Measurements from ENCODE around the gene KCNAB1. TPM values are rescaled to one million over a fixed set of nuclear protein-coding genes. Genes with fewer than 3 reads are reported as not detected.
A peak's percentile ranks its signal among the peaks of the same experiment; 100 is the strongest.

The KCNAB1 gene
- total RNA-seq, 1 experiment from 2014 or later: not detected

DNA sequence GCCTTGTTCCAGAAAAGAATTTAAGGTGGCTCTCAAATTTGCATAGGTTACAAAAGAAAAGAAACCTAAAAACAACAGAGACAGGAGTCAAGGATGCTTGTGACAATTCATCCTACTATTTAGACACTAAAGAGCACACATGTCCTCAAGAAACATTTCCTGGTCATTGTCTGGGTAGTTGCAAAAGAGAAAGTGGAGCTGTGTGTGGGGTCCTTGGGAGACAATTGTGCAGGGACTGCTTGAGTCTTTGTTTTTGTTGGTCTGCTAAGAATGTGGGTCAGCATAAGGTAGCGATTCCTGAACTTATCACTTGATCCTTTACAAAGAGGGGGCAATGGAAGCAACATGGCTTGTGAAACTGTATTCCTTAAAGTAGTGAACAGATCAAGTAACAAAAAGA is 185.3 kb downstream of the KCNAB1 start:
- TF ChIP-seq, protein P1, sequence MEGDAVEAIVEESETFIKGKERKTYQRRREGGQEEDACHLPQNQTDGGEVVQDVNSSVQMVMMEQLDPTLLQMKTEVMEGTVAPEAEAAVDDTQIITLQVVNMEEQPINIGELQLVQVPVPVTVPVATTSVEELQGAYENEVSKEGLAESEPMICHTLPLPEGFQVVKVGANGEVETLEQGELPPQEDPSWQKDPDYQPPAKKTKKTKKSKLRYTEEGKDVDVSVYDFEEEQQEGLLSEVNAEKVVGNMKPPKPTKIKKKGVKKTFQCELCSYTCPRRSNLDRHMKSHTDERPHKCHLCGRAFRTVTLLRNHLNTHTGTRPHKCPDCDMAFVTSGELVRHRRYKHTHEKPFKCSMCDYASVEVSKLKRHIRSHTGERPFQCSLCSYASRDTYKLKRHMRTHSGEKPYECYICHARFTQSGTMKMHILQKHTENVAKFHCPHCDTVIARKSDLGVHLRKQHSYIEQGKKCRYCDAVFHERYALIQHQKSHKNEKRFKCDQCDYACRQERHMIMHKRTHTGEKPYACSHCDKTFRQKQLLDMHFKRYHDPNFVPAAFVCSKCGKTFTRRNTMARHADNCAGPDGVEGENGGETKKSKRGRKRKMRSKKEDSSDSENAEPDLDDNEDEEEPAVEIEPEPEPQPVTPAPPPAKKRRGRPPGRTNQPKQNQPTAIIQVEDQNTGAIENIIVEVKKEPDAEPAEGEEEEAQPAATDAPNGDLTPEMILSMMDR (IDR thresholded peaks at IDR 0.05 in 2 of 3, conservative IDR thresholded peaks at IDR 0.05 in 1 of 3; ENCODE audit: borderline replicate concordance in 1 of 3, insufficient read depth in 1 of 3, low read depth in 2 of 3, low read length in 2 of 3): no peak
- TF ChIP-seq SIN3A (IDR thresholded peaks at IDR 0.05; ENCODE audit: low read depth) (no peak), CBX3 (IDR thresholded peaks at IDR 0.05; ENCODE audit: low read depth) (no peak), SRF (IDR thresholded peaks at IDR 0.05; ENCODE audit: low read depth) (no peak)
- Histone ChIP-seq H3K4me2 (ENCODE audit: low read length) (no peak overlapping the region), H3K4me1 (ENCODE audit: control insufficient read depth in 1 of 2, insufficient read depth in 2 of 2, low read length in 2 of 2) (peaks cover 0 to 7% of the 10 kb centered on the region in 2 experiments; a peak in 1 of 4 replicates), H3K9ac (ENCODE audit: low read length) (no peak overlapping the region), H4K20me1 (ENCODE audit: insufficient read depth) (no peaks in the 10 kb centered on the region), H3K9me3 (ENCODE audit: control insufficient read depth in 1 of 2, insufficient read depth in 1 of 2, low read depth in 1 of 2, low read length in 2 of 2) (no peaks in the 10 kb centered on the region), H3K27ac (ENCODE audit: low read depth, low read length) (no peak overlapping the region), H3K4me3 (replicated peaks in 1 of 2; ENCODE audit: low read depth in 1 of 2, low read length in 2 of 2) (no peak overlapping the region), H3K27me3 (ENCODE audit: insufficient read depth, low read length) (no peaks in the 10 kb centered on the region), H3K9me2 (ENCODE audit: insufficient read depth) (no peaks in the 10 kb centered on the region), H2AFZ (ENCODE audit: low read depth, low read length, poor library complexity, severe bottlenecking) (no peak overlapping the region), H3K36me3 (ENCODE audit: control insufficient read depth in 1 of 2, insufficient read depth in 2 of 2, low read length in 2 of 2) (no peaks in the 10 kb centered on the region), H3K79me2 (ENCODE audit: insufficient read depth, low read length) (no peaks in the 10 kb centered on the region)
- intact Hi-C loops (cut with micrococcal nuclease): no loop called here
- ATAC-seq (no peak), DNase-seq (ENCODE audit: low read depth, low spot score) (no peak)
- no TSS peak for BruUV-seq (replicated peaks)
- CTCF ChIA-PET: no interaction called here
- POLR2A ChIA-PET: no interaction called here
- RAD21 ChIA-PET (ENCODE audit: low non-redundant PET in 1 of 2, low total read pairs in 2 of 2, uncharacterized antibody in 2 of 2, unreplicated experiment in 2 of 2): interaction anchor here in 1 of 2 experiments (0.6 kb wide), 1 partner anchor 145 kb away, joined by 3 read pairs; no protein-coding TSS in a partner anchor

DNA sequence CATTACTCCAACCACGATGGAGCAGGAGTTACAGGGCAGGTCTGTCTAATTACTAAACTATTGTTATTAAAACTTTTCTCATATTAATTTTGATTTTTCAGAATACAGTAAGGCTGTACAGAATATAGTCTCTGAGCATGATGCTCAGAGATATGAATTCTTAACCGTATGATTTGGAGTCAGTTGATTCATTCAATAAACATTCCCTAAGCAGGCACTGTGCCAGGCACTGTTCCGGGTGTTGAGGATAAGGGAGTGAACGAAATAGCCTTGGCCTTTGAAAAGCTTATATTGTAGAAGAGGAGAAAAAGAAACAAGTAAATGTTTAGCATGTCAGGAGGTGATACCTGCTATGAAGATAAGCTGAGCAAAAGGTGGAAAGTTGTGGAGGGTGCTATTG is 187.3 kb downstream of the KCNAB1 start:
- BruUV-seq (replicated peaks): no TSS peak
- Histone ChIP-seq H3K79me2 (ENCODE audit: insufficient read depth, low read length) (no peaks in the 10 kb centered on the region), H3K9me2 (ENCODE audit: insufficient read depth) (no peaks in the 10 kb centered on the region), H4K20me1 (ENCODE audit: insufficient read depth) (no peaks in the 10 kb centered on the region), H2AFZ (ENCODE audit: low read depth, low read length, poor library complexity, severe bottlenecking) (no peak overlapping the region), H3K9me3 (ENCODE audit: control insufficient read depth in 1 of 2, insufficient read depth in 1 of 2, low read depth in 1 of 2, low read length in 2 of 2) (no peaks in the 10 kb centered on the region), H3K27me3 (ENCODE audit: insufficient read depth, low read length) (no peaks in the 10 kb centered on the region), H3K4me1 (ENCODE audit: control insufficient read depth in 1 of 2, insufficient read depth in 2 of 2, low read length in 2 of 2) (peaks cover 0 to 7% of the 10 kb centered on the region in 2 experiments; a peak in 1 of 4 replicates), H3K4me2 (ENCODE audit: low read length) (peak overlapping the region; percentile 6; the same call in 1 of the 2 replicates), H3K36me3 (ENCODE audit: control insufficient read depth in 1 of 2, insufficient read depth in 2 of 2, low read length in 2 of 2) (no peaks in the 10 kb centered on the region), H3K9ac (ENCODE audit: low read length) (no peak overlapping the region), H3K4me3 (replicated peaks in 1 of 2; ENCODE audit: low read depth in 1 of 2, low read length in 2 of 2) (no peak overlapping the region), H3K27ac (ENCODE audit: low read depth, low read length) (no peak overlapping the region)
- ChIA-PET CTCF (interaction anchor here (1.4 kb wide), 1 partner anchor 10 kb away, joined by 3 read pairs; no protein-coding TSS in a partner anchor), POLR2A (no interaction called here), RAD21 (ENCODE audit: low non-redundant PET in 1 of 2, low total read pairs in 2 of 2, uncharacterized antibody in 2 of 2, unreplicated experiment in 2 of 2) (no interaction called here)
- peak; percentile 42; the same call in 1 of the 2 replicates for ATAC-seq
- no peak for TF ChIP-seq POLR2A (IDR thresholded peaks at IDR 0.05; ENCODE audit: borderline replicate concordance, extremely low read depth, insufficient read depth, insufficient read length)
- TF ChIP-seq, protein P1 (IDR thresholded peaks at IDR 0.05 in 2 of 3, conservative IDR thresholded peaks at IDR 0.05 in 1 of 3; ENCODE audit: borderline replicate concordance in 1 of 3, insufficient read depth in 1 of 3, low read depth in 2 of 3, low read length in 2 of 3): no peak
- TF ChIP-seq FOSL1 (IDR thresholded peaks at IDR 0.05; ENCODE audit: low read depth): 0 out of 2 replicates have a peak, but pooled peaks have one; percentile 9
- intact Hi-C loops (cut with micrococcal nuclease): no loop called here
- no peak for DNase-seq (ENCODE audit: low read depth, low spot score)

Measured in HCT116 (cell line).